Measurements from ENCODE around the gene HTR1B.
A peak's percentile ranks its signal among the peaks of the same experiment; 100 is the strongest.

HTR1B gene

DNA sequence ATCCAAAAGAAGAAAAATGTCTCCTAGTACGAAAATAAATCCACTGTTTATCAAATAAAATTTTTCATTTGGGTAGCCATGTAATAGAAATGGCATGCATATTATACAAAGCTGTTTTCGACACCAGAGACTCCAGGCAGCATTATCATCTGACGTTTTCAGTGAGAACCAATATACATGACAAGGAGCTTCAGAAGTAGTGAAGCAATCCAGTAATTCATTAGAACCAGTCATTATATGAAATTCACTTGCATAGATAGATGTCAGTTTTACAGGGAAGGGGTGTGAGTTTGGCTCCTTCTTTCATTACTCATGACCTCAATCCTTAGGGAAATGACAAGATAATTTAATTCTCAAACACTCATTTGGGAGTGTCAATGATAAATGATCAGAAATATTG lies 14.7 kb downstream of the HTR1B start:
- DNase-seq (ENCODE audit: low read depth, low spot score): no peak
- no peak overlapping the region for H3K4me3 ChIP-seq (ENCODE audit: low read depth, low read length)
- TF ChIP-seq, protein P1, sequence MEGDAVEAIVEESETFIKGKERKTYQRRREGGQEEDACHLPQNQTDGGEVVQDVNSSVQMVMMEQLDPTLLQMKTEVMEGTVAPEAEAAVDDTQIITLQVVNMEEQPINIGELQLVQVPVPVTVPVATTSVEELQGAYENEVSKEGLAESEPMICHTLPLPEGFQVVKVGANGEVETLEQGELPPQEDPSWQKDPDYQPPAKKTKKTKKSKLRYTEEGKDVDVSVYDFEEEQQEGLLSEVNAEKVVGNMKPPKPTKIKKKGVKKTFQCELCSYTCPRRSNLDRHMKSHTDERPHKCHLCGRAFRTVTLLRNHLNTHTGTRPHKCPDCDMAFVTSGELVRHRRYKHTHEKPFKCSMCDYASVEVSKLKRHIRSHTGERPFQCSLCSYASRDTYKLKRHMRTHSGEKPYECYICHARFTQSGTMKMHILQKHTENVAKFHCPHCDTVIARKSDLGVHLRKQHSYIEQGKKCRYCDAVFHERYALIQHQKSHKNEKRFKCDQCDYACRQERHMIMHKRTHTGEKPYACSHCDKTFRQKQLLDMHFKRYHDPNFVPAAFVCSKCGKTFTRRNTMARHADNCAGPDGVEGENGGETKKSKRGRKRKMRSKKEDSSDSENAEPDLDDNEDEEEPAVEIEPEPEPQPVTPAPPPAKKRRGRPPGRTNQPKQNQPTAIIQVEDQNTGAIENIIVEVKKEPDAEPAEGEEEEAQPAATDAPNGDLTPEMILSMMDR (IDR thresholded peaks at IDR 0.05; ENCODE audit: low read depth, low read length): no peak
- in situ Hi-C loops (cut with HindIII; ENCODE audit: low sequenced_read_pairs): no loop called here

DNA sequence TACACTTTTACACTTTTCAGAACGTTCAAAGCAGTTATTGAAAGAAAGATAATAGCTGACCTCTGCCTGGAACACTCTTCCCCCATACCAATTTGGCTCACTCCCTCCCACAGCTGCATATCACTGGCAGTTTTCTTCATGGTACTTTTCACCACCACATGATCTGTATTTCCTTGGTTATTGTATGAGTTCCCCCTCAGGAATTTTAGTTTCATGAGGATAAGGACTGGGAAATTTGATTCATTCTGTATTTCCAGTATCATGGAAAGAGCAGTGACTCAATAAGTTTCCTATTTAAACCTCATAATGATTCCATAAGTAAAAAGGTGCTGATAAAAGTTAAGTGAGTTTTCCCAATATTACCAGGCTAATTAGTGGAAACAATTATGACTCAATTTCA lies 16.0 kb downstream of the HTR1B start:
- TF ChIP-seq, protein P1 (IDR thresholded peaks at IDR 0.05; ENCODE audit: low read depth, low read length): no peak
- no peak overlapping the region for H3K4me3 ChIP-seq (ENCODE audit: low read depth, low read length)
- DNase-seq (ENCODE audit: low read depth, low spot score): peak; percentile 48
- in situ Hi-C loops (cut with HindIII; ENCODE audit: low sequenced_read_pairs): no loop called here

DNA sequence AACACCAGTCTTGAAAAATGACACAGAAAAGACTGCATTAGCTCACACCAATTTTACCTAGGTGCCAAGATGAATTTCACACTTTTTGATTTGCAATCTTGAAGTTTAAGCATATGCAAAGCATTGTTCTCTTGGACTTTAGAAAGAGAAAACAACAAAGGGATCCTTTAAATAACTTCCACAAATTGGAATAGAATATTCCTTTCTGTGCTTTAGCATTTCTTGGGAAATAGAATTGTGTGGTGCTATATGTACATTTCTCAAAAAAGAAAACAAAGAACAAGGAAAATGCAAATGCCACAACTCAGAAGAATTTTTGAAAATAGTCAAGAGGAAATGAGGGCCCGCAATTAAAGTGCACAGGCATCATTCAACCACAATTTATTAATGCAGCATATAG lies 17.0 kb downstream of the HTR1B start:
- H3K4me3 ChIP-seq (ENCODE audit: low read depth, low read length): no peak overlapping the region
- DNase-seq (ENCODE audit: low read depth, low spot score): no peak
- TF ChIP-seq, protein P1 (IDR thresholded peaks at IDR 0.05; ENCODE audit: low read depth, low read length): no peak
- in situ Hi-C loops (cut with HindIII; ENCODE audit: low sequenced_read_pairs): no loop called here

DNA sequence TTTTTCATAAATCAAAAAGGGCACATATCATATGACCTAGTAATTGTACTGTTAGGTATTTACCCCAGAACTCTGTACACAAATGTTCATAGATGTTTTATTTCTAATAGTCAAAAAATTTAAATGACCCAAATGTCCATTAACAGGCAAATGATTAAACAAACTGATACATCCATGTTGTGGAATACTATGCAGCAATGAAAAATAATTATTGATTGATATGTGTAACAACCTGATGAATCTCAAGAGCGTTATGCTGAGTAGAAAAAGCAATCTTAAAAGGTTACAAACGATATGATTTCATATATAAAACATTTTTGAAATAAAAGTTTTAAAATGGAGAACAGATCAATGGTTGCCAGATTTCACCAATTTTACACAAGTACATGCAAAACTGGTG lies 18.1 kb downstream of the HTR1B start:
- in situ Hi-C loops (cut with HindIII; ENCODE audit: low sequenced_read_pairs): no loop called here
- TF ChIP-seq, protein P1 (IDR thresholded peaks at IDR 0.05; ENCODE audit: low read depth, low read length): no peak
- no peak for DNase-seq (ENCODE audit: low read depth, low spot score)

DNA sequence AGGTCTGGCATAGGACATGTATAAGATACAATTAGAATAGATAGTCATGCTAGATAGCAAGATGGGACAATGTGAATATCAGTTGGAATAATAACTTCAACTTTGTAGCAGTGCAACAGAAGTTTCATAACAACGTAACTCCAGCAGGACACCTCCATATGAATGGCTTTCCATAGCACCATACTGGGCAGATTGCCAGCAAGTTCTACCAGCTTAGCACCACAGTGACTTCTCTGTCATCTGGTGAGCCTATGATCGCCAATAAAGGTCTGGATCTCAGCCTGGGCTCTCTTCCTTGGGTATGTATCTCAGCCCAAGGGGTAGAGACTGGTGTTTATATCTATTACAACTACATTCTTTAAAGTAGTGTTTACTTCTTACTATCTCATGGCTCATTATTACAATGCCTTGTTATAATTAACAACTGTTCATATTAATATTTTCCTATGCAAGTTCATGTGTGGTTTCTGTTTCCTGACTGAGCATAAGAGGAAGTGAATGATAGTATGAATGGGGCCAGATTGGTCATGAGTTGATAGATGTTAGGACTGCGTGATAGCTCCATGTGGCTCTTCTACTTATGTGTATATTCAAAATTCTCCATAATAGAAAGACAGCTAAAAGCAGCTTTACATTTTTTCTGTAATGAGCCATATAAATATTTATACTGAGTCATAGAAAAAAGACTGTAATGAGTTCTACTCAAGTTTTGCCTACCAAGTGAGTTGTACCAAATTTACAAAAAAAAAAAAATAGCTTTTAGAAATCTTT lies 22.9 kb downstream of the HTR1B start:
- DNase-seq (ENCODE audit: low read depth, low spot score): no peak
- in situ Hi-C loops (cut with HindIII; ENCODE audit: low sequenced_read_pairs): no loop called here

More for the DNA sequence above, 18.1 kb downstream of the HTR1B start:
- H3K4me3 ChIP-seq (ENCODE audit: low read depth, low read length): no peak overlapping the region

DNA sequence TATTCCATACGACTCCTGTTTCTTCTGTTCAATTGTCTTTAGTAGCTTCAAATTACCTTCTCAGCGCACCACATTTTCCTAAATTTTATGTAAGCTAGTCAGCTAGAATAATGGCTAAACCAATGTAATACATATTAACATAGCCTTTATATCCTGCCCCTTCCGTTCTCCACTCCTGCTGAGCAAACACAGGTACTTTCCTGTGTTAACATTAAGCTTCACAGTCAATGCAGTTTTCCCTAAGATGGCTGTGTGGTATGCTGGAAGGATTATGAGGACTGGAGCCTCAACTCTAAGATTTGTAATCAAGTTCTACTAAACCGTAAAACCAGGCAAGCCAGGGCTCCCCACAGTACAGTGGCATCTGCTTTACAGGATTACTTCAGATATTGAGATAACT lies 29.4 kb downstream of the HTR1B start:
- H3K4me3 ChIP-seq (ENCODE audit: low read depth, low read length): no peak overlapping the region
- TF ChIP-seq, protein P1 (IDR thresholded peaks at IDR 0.05; ENCODE audit: low read depth, low read length): no peak
- DNase-seq (ENCODE audit: low read depth, low spot score): no peak
- in situ Hi-C loops (cut with HindIII; ENCODE audit: low sequenced_read_pairs): no loop called here

More for the DNA sequence above, 22.9 kb downstream of the HTR1B start:
- TF ChIP-seq, protein P1 (IDR thresholded peaks at IDR 0.05; ENCODE audit: low read depth, low read length): no peak
- H3K4me3 ChIP-seq (ENCODE audit: low read depth, low read length): no peak overlapping the region
